CD4-positive, alpha-beta T cell treated with Interleukin-12 subunit alpha and Interleukin-12 subunit beta, for 1 hour (primary cell): Measurements from ENCODE around the gene MTRF1L.
"Not testable (repeated sequence)": the region's sequence is repeated elsewhere in the genome, so short reads cannot be mapped to it uniquely, and the experiment has no call there.

ENCODE experiments used
- DNase-seq: peaks from one replicate; pipeline ENCODE4 v3.0.0-alpha.2; 2020

The MTRF1L gene

GRCh38 chr6:153001767-153002612 lies 519 bp downstream of the MTRF1L start:
- DNase-seq: peak; percentile 6

- DNase-seq: not testable (repeated sequence)
Measured at GRCh38 chr6:153000790-153001189, 1.7 kb downstream of the MTRF1L start.

- no peak for DNase-seq
Measured at GRCh38 chr6:153000243-153000642, 2.3 kb downstream of the MTRF1L start.

DNA sequence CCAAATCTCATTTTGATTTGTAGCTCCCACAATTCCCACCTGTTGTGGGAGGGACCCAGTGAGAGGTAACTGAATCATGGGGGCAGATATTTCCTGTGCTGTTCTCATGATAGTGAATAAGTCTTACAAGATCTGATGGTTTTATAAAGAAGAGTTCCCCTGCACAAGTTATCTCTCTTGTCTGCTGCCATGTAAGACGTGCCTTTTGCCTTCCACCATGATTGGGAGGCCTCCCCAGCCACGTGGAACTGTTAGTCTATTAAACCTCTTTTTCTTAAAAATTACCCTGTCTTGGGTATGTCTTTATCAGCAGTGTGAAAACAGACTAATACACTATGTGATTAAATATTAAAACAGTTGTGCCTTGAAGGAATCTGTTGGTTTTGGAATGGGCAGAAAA lies 3.0 kb downstream of the MTRF1L start:
- DNase-seq: not testable (repeated sequence)

DNA sequence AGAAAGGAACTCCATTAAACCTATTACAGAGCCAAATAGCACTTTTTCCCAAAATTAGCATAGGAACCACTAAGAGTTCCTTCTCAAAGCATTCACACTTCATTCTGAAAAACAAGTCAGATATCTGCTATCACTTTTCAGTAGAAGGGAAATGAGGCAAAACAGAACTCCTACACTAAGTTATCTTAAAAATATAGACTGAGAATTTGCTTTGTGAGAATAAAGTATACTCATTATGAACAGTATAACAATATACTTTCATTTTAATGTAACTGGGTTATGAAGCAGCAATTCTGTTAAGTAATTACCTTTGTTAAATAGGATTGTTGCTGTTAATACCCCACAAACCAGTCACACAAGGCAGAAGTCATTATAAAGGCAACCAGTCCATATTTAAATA lies 8.7 kb downstream of the MTRF1L start:
- no peak for DNase-seq

DNA sequence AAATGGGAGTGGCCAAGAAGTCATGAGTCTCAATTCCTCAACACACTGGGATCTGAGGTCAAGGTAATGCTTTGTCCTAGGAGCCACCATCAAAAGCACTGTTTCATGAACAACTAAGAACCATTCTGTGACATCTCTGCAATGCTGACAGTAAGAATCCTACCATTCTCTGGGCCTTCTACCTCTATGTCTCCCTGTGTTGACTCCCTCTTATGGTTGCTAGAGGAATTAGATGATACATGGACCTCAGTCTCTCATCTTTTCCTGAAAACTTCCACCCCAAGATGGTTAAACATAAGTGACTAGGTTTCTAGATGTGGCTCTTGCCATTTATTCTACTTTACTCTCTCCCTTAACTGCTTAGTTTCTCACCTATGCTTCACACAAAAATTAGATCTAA lies 9.1 kb downstream of the MTRF1L start:
- no peak for DNase-seq

DNA sequence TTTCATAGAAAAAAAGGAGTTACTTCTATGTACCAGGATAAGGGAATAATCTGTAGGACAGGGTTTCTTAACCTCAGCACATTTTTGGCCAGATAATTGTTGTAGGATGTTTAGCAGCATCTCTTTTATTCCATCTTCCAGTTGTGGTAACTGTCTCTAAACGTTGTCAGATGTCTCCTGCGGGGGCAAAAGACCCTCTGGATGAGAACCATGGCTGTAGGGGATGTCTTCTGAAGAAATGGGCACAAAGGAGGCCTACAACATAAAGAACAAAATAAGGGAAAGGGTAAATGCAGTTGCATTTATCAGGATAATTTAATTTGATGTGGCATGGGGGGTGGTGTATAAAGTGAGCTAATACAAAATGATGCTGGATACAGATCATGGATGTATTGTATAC lies 15.5 kb downstream of the MTRF1L start:
- DNase-seq: no peak

- not testable (repeated sequence) for DNase-seq
Measured at GRCh38 chr6:152985300-152985699, 17.2 kb downstream of the MTRF1L start.

GRCh38 chr6:152984513-152984872 lies 18.0 kb downstream of the MTRF1L start:
- DNase-seq: no peak

GRCh38 chr6:152983637-152984512 lies 18.6 kb downstream of the MTRF1L start:
- DNase-seq: peak; percentile 95

DNA sequence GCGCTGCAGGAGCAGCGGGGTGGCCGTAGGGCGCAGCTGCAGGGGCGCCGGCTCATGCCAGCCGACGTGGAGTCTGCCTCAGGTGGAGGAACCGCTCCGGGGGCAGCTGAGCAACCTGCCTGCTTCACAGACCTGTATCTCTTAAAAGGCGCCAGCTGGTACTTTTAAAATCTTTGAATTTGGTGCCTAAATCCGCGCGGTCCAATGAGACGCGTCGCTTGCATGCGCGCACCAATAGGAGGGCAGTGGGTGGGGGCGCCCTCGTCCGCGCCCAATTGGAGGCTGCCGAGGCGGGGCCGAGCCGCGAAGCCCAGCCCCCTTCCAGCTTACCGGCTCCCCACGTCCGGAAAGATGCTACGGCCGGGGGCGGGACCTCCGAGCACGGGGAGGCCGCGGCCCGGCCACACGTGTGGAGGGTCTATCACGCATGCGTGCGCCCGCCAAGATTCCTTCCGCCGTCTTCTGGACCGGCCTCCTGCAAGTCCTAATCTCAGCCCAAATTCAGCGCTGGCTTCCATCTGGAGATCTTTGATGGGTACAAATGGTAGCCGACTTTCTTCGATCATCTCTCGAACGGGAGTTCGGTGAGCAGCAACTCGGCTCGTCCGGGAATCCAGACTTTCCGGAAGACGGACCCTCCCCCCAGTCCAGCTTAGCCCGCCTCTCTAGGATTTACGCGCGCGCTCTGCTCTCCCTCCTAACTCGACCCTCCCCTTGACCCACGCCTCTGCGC lies 19.4 kb downstream of the MTRF1L start, which contains the start of gene FBXO5:
FBXO5 (minus strand) TSS at position 138 of the 733 bp plus-strand sequence; CDS start at position 56, 82 bp downstream.
- peak; percentile 98 for DNase-seq

- no peak for DNase-seq
Measured at GRCh38 chr6:152981989-152982903, 20.3 kb downstream of the MTRF1L start.

GRCh38 chr6:152981219-152981618 lies 21.3 kb downstream of the MTRF1L start:
- DNase-seq: no peak

- no peak for DNase-seq
Measured at GRCh38 chr6:152980656-152981055, 21.9 kb downstream of the MTRF1L start.

DNA sequence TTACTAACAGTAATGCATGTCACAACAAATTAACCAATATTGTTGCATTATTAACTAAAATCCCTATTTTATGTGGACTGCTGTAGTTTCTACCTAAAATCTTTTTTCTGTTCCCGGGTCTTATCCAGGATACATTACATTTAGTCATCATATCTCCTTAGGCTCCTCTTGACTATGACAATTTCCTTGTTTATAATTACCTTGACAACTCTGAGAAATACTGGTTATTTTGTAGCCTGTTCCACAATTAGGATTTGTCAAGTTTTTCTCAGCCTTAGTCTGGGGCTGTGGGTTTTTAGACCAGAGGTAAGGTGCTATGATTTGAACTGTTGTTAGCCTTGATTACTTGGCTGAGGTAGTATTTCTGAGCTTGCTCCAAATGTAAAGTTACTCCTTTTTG lies 23.4 kb downstream of the MTRF1L start:
- no peak for DNase-seq

- no peak for DNase-seq
Measured at GRCh38 chr6:152978058-152978457, 24.5 kb downstream of the MTRF1L start.

DNA sequence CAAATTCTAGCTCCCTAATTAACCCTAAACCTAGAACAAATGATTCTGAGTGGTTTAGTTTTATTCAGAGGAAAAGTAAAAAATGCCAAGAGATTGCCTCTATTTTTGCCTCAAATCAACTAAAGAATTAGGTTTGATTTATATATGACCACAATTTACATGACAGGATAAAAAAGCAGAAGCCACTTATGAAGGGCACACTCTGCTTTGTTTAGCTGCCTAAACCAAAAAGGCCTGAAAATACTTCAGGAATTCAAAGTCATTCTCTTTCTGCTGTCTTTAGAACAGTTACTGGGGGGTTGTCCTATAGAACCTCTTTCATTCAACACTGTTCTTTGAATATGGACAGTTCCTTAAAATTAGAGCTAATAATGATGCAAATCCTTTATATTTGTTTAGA lies 25.0 kb downstream of the MTRF1L start:
- DNase-seq: no peak

GRCh38 chr6:152976749-152977148 lies 25.8 kb downstream of the MTRF1L start:
- DNase-seq: no peak

DNA sequence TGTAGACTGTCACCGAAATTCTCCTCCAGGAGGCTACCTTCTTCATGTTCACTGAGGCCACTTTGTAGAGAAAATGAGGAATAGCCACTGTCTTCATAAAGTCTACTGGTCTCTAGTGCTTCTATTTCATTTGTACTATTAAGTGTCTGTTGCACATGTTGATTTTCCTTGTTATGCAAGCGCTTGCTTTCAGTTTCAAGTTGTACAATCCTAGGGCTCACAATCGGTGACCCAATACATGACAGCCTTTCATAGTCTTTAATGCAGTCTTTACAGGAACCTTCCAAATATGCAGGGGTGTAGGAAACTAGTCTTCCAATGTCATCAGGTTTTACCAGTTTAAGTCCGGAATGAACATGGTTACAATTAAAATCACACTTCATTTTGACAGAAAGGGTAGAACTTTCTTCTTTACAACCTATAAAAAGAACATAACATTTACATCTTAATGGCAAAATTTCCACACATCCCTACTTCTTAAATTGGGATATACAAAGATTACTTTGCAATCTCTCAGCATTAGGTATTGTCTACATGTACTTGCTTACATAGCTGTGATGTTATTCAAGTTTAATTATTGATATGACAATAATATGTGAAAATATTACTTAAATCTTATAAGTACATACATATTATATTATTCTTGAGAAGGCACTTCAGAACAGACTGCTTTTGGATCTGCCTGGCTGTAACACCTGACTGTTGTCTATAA lies 27.1 kb downstream of the MTRF1L start:
- DNase-seq: peak; percentile 50

GRCh38 chr6:152973916-152974315 lies 28.6 kb downstream of the MTRF1L start:
- DNase-seq: no peak

GRCh38 chr6:152969688-152970418 lies 32.7 kb downstream of the MTRF1L start:
- no peak for DNase-seq
